ENCODE results near the gene ZNF775.

ZNF775 gene

GRCh38 chr7:150413640-150414081 lies 34.5 kb downstream of the ZNF775 start:
- Histone ChIP-seq H3K27me3 (ENCODE audit: insufficient read depth, low read length) (no peaks in the 10 kb centered on the region), H3K9me3 (ENCODE audit: insufficient read depth, low read depth, low read length) (no peaks in the 10 kb centered on the region), H3K36me3 (ENCODE audit: insufficient read depth, low read depth, low read length) (peaks cover 31% of the 10 kb centered on the region), H3K4me3 (ENCODE audit: low read length) (no peak overlapping the region), H3K27ac (ENCODE audit: low read length) (no peak overlapping the region), H3K4me1 (ENCODE audit: insufficient read depth, low read length) (0 out of 2 replicates have a peak, but pooled peaks cover 3% of the 10 kb centered on the region), H3K9ac (ENCODE audit: low read depth, low read length) (no peak overlapping the region)

GRCh38 chr7:150415161-150416153 lies 36.3 kb downstream of the ZNF775 start:
- no peak overlapping the region for H3K9ac ChIP-seq (ENCODE audit: low read depth, low read length)
- no peaks in the 10 kb centered on the region for H3K9me3 ChIP-seq (ENCODE audit: insufficient read depth, low read depth, low read length)
- peaks cover 4% of the 10 kb centered on the region; the same call in 1 of the 2 replicates for H3K27me3 ChIP-seq (ENCODE audit: insufficient read depth, low read length)

GRCh38 chr7:150417239-150417638 lies 38.1 kb downstream of the ZNF775 start:
- Histone ChIP-seq H3K9ac (ENCODE audit: low read depth, low read length) (no peak overlapping the region), H3K27ac (ENCODE audit: low read length) (no peak overlapping the region), H3K9me3 (ENCODE audit: insufficient read depth, low read depth, low read length) (no peaks in the 10 kb centered on the region), H3K4me1 (ENCODE audit: insufficient read depth, low read length) (0 out of 2 replicates have a peak, but pooled peaks cover 3% of the 10 kb centered on the region), H3K36me3 (ENCODE audit: insufficient read depth, low read depth, low read length) (no peaks in the 10 kb centered on the region), H3K4me3 (ENCODE audit: low read length) (no peak overlapping the region), H3K27me3 (ENCODE audit: insufficient read depth, low read length) (peaks cover 9% of the 10 kb centered on the region; the same call in 1 of the 2 replicates)

More at GRCh38 chr7:150415161-150416153, 36.3 kb downstream of the ZNF775 start:
- 0 out of 2 replicates have a peak, but pooled peaks cover 3% of the 10 kb centered on the region for H3K4me1 ChIP-seq (ENCODE audit: insufficient read depth, low read length)
- no peak overlapping the region for H3K27ac ChIP-seq (ENCODE audit: low read length)
- H3K4me3 ChIP-seq (ENCODE audit: low read length), result no peak overlapping the region
- peaks cover 15% of the 10 kb centered on the region for H3K36me3 ChIP-seq (ENCODE audit: insufficient read depth, low read depth, low read length)

- Histone ChIP-seq H3K4me1 (ENCODE audit: insufficient read depth, low read length) (0 out of 2 replicates have a peak, but pooled peaks cover 3% of the 10 kb centered on the region), H3K27ac (ENCODE audit: low read length) (no peak overlapping the region), H3K9me3 (ENCODE audit: insufficient read depth, low read depth, low read length) (no peaks in the 10 kb centered on the region), H3K27me3 (ENCODE audit: insufficient read depth, low read length) (peaks cover 9% of the 10 kb centered on the region; the same call in 1 of the 2 replicates), H3K9ac (ENCODE audit: low read depth, low read length) (no peak overlapping the region), H3K36me3 (ENCODE audit: insufficient read depth, low read depth, low read length) (no peaks in the 10 kb centered on the region), H3K4me3 (ENCODE audit: low read length) (no peak overlapping the region)
These were observed 38.7 kb downstream of the ZNF775 start for GRCh38 chr7:150417863-150418262.

DNA sequence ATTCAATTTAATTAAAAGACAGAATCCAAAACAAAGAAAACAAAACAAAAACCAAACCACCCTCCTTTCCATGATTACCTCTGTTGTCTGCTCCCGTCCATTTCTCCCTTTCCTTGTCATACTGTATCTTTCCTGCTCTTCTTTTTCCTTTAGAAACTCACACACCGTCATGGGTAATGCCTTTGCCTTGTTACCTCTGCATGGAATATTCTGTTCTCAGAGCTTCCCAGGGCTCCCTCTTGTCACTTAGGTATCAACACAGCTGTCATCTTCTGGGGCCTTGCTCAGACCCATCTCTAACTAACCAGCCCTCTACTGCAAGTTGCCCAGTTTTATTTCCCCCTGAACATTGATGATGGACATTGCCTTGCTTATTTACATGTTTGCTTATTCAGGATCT lies 41.1 kb downstream of the ZNF775 start:
- Histone ChIP-seq H3K36me3 (ENCODE audit: insufficient read depth, low read depth, low read length) (no peaks in the 10 kb centered on the region), H3K27ac (ENCODE audit: low read length) (no peak overlapping the region), H3K9me3 (ENCODE audit: insufficient read depth, low read depth, low read length) (no peaks in the 10 kb centered on the region), H3K9ac (ENCODE audit: low read depth, low read length) (no peak overlapping the region), H3K4me3 (ENCODE audit: low read length) (no peak overlapping the region), H3K27me3 (ENCODE audit: insufficient read depth, low read length) (peaks cover 9% of the 10 kb centered on the region; the same call in 1 of the 2 replicates), H3K4me1 (ENCODE audit: insufficient read depth, low read length) (0 out of 2 replicates have a peak, but pooled peaks cover 3% of the 10 kb centered on the region)

- H3K9ac ChIP-seq (ENCODE audit: low read depth, low read length), result no peak overlapping the region
- 0 out of 2 replicates have a peak, but pooled peaks cover 2% of the 10 kb centered on the region for H3K4me1 ChIP-seq (ENCODE audit: insufficient read depth, low read length)
- H3K27ac ChIP-seq (ENCODE audit: low read length), result no peak overlapping the region
- H3K4me3 ChIP-seq (ENCODE audit: low read length), result no peak overlapping the region
- peaks cover 9% of the 10 kb centered on the region; the same call in 1 of the 2 replicates for H3K27me3 ChIP-seq (ENCODE audit: insufficient read depth, low read length)
- H3K36me3 ChIP-seq (ENCODE audit: insufficient read depth, low read depth, low read length), result no peaks in the 10 kb centered on the region
- no peaks in the 10 kb centered on the region for H3K9me3 ChIP-seq (ENCODE audit: insufficient read depth, low read depth, low read length)
These were observed 42.0 kb downstream of the ZNF775 start for GRCh38 chr7:150420987-150421674.

GRCh38 chr7:150421831-150422230 lies 42.7 kb downstream of the ZNF775 start:
- Histone ChIP-seq H3K4me1 (ENCODE audit: insufficient read depth, low read length) (no peaks in the 10 kb centered on the region), H3K36me3 (ENCODE audit: insufficient read depth, low read depth, low read length) (no peaks in the 10 kb centered on the region), H3K27ac (ENCODE audit: low read length) (no peak overlapping the region), H3K9ac (ENCODE audit: low read depth, low read length) (no peak overlapping the region), H3K27me3 (ENCODE audit: insufficient read depth, low read length) (peaks cover 9% of the 10 kb centered on the region; the same call in 1 of the 2 replicates), H3K4me3 (ENCODE audit: low read length) (no peak overlapping the region), H3K9me3 (ENCODE audit: insufficient read depth, low read depth, low read length) (no peaks in the 10 kb centered on the region)

- no peak overlapping the region for H3K27ac ChIP-seq (ENCODE audit: low read length)
- H3K4me3 ChIP-seq (ENCODE audit: low read length), result no peak overlapping the region
- H3K36me3 ChIP-seq (ENCODE audit: insufficient read depth, low read depth, low read length), result no peaks in the 10 kb centered on the region
- peaks cover 2% of the 10 kb centered on the region; the same call in 1 of the 2 replicates for H3K27me3 ChIP-seq (ENCODE audit: insufficient read depth, low read length)
- H3K9ac ChIP-seq (ENCODE audit: low read depth, low read length), result no peak overlapping the region
- H3K4me1 ChIP-seq (ENCODE audit: insufficient read depth, low read length), result peaks cover 5% of the 10 kb centered on the region; the same call in 1 of the 2 replicates
- H3K9me3 ChIP-seq (ENCODE audit: insufficient read depth, low read depth, low read length), result no peaks in the 10 kb centered on the region
These were observed 46.5 kb downstream of the ZNF775 start for GRCh38 chr7:150425670-150426069.

GRCh38 chr7:150428671-150429451 lies 49.7 kb downstream of the ZNF775 start:
- Histone ChIP-seq H3K36me3 (ENCODE audit: insufficient read depth, low read depth, low read length) (no peaks in the 10 kb centered on the region), H3K9me3 (ENCODE audit: insufficient read depth, low read depth, low read length) (no peaks in the 10 kb centered on the region), H3K27ac (ENCODE audit: low read length) (no peak overlapping the region), H3K4me1 (ENCODE audit: insufficient read depth, low read length) (peaks cover 5% of the 10 kb centered on the region; the same call in 1 of the 2 replicates), H3K27me3 (ENCODE audit: insufficient read depth, low read length) (no peaks in the 10 kb centered on the region), H3K9ac (ENCODE audit: low read depth, low read length) (no peak overlapping the region), H3K4me3 (ENCODE audit: low read length) (no peak overlapping the region)

DNA sequence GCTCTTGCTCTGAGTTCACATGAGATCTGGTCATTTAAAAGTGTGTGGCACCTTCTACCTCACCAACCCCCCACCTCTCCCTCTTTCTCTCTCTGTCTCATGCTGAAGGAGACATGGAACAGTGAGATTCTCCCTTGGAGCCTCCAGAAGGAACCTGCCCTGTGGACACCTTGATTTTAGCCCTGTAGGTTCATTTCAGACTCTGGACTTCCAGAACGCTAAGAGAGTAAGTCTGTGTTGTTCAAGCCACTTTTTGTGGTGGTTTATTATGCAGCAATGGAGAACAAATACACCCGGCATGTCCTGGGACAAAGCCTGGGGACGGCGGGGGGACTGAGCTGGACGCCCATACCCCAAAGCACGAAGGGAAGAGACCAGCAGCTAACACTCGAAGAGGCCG lies 50.6 kb downstream of the ZNF775 start:
- Histone ChIP-seq H3K4me3 (ENCODE audit: low read length) (no peak overlapping the region), H3K27ac (ENCODE audit: low read length) (no peak overlapping the region), H3K27me3 (ENCODE audit: insufficient read depth, low read length) (no peaks in the 10 kb centered on the region), H3K36me3 (ENCODE audit: insufficient read depth, low read depth, low read length) (no peaks in the 10 kb centered on the region), H3K9me3 (ENCODE audit: insufficient read depth, low read depth, low read length) (no peaks in the 10 kb centered on the region), H3K9ac (ENCODE audit: low read depth, low read length) (no peak overlapping the region), H3K4me1 (ENCODE audit: insufficient read depth, low read length) (peaks cover 5% of the 10 kb centered on the region; the same call in 1 of the 2 replicates)
